HCT116 (cell line): ENCODE data around the gene LDB2. TPM values are rescaled to one million over a fixed set of nuclear protein-coding genes. Genes with fewer than 3 reads are reported as not detected.

ENCODE experiments used
- ATAC-seq: fragments of 200-7000 bp; cut with Tn5 transposase; 2 replicates; pipeline ENCODE4 v1.9.1; 2020; ENCODE audit warnings: mild to moderate bottlenecking, moderate library complexity
- BruUV-seq: library from RNA; stranded (reverse); fragments of 400-500 nt; replicated peaks from 2 replicates; lab custom pipeline; 2021; lab: Mats Ljungman, UMichigan
- CTCF ChIA-PET: fragments of 300-600 bp; sonication (Branson Sonifier 250); formaldehyde crosslinking; loops from one replicate; lab custom pipeline; 2021; ENCODE audit warnings: antibody characterized with exemption; lab: Charles Lee
- POLR2A ChIA-PET: fragments of 300-600, 350-600 bp; sonication (Branson Sonifier 250); formaldehyde crosslinking; loops from one replicate; lab custom pipeline; 2021; ENCODE audit warnings: antibody characterized with exemption; lab: Charles Lee
- RAD21 ChIA-PET, 2 experiments: fragments of 300-600 bp; sonication (Branson Sonifier 250); formaldehyde crosslinking; loops; one replicate each; lab custom pipeline; 2023; ENCODE audit warnings: low total read pairs in 2 of 2; ENCODE audit not compliant: uncharacterized antibody in 2 of 2, unreplicated experiment in 2 of 2, low non-redundant PET in 1 of 2; lab: Charles Lee
- DNase-seq: peaks from one replicate; pipeline ENCODE4 v3.0.0-alpha.2; 2010; ENCODE audit warnings: low read depth, low spot score
- H2AFZ ChIP-seq: fragments of 200-600 bp; shearing (Covaris generic), sonication (generic); 2 replicates; pipeline ENCODE4 v1.6.1; 2017; ENCODE audit warnings: low read depth, mixed run types, mixed read lengths, antibody characterized with exemption, low read length; ENCODE audit not compliant: poor library complexity, severe bottlenecking
- H3K27ac ChIP-seq: 2 replicates; pipeline ENCODE4 v1.5.1; 2012; ENCODE audit warnings: low read depth, low read length
- H3K27me3 ChIP-seq: fragments of 200-600 bp; sonication (generic); 2 replicates; pipeline ENCODE4 v1.6.1; 2016; ENCODE audit warnings: mixed run types, low read length, mixed read lengths; ENCODE audit not compliant: insufficient read depth
- H3K36me3 ChIP-seq, 2 experiments: fragments of 200-500 bp in 1 of 2; fragments of 200-600 bp in 1 of 2; sonication (Bioruptor generic) in 1 of 2; sonication (generic) in 1 of 2; 2 replicates each; pipeline versions ENCODE4 v1.5.1 to v1.6.1; 2014 to 2016; ENCODE audit warnings: low read length in 2 of 2, inconsistent platforms in 1 of 2, mixed read lengths in 1 of 2, mixed run types in 1 of 2; ENCODE audit not compliant: insufficient read depth in 2 of 2, control insufficient read depth in 1 of 2
- H3K4me1 ChIP-seq, 2 experiments: fragments of 200-600 bp in 1 of 2; sonication (generic) in 1 of 2; 2 replicates each; pipeline versions ENCODE4 v1.5.1 to v1.6.1; 2012 to 2017; ENCODE audit warnings: low read length in 2 of 2, inconsistent platforms in 1 of 2, mild to moderate bottlenecking in 1 of 2, mixed read lengths in 1 of 2, mixed run types in 1 of 2, moderate library complexity in 1 of 2; ENCODE audit not compliant: insufficient read depth in 2 of 2, control insufficient read depth in 1 of 2
- H3K4me2 ChIP-seq: fragments of 200-600 bp; sonication (generic); 2 replicates; pipeline ENCODE4 v1.6.1; 2017; ENCODE audit warnings: mixed run types, low read length, mixed read lengths
- H3K4me3 ChIP-seq, 2 experiments: fragments of 200-600 bp in 1 of 2; sonication (generic) in 1 of 2; replicated peaks in 1 of 2; 2 replicates each; pipeline ENCODE4 v1.5.1; 2011 to 2016; ENCODE audit warnings: low read length in 2 of 2, control low read depth in 1 of 2, low read depth in 1 of 2, mild to moderate bottlenecking in 1 of 2, mixed read lengths in 1 of 2, mixed run types in 1 of 2
- H3K79me2 ChIP-seq: fragments of 200-600 bp; sonication (generic); 2 replicates; pipeline ENCODE4 v1.6.1; 2017; ENCODE audit warnings: mild to moderate bottlenecking, mixed run types, low read length, moderate library complexity, mixed read lengths; ENCODE audit not compliant: insufficient read depth
- H3K9ac ChIP-seq: fragments of 200-600 bp; sonication (generic); 2 replicates; pipeline ENCODE4 v1.6.1; 2016; ENCODE audit warnings: low read length, mixed read lengths
- H3K9me2 ChIP-seq: fragments of 200-600 bp; sonication (generic), shearing (Covaris generic); 2 replicates; pipeline ENCODE4 v1.6.1; 2017; ENCODE audit warnings: mixed run types, mild to moderate bottlenecking, moderate library complexity; ENCODE audit not compliant: insufficient read depth
- H3K9me3 ChIP-seq, 2 experiments: fragments of 200-500 bp in 1 of 2; fragments of 200-600 bp in 1 of 2; sonication (Bioruptor generic) in 1 of 2; sonication (generic) in 1 of 2; 2 replicates each; pipeline ENCODE4 v1.6.1; 2014 to 2017; ENCODE audit warnings: low read length in 2 of 2, mixed read lengths in 2 of 2, inconsistent platforms in 1 of 2, low read depth in 1 of 2, mild to moderate bottlenecking in 1 of 2, mixed run types in 1 of 2, moderate library complexity in 1 of 2; ENCODE audit not compliant: control insufficient read depth in 1 of 2, insufficient read depth in 1 of 2
- H4K20me1 ChIP-seq: fragments of 200-600 bp; sonication (generic), shearing (Covaris generic); 2 replicates; pipeline ENCODE4 v1.6.1; 2017; ENCODE audit warnings: mixed run types, mild to moderate bottlenecking, moderate library complexity; ENCODE audit not compliant: insufficient read depth
- CBX3 ChIP-seq: IDR thresholded peaks from 2 replicates; pipeline ENCODE4 v1.6.1; 2012; ENCODE audit warnings: low read depth
- CEBPB ChIP-seq: IDR thresholded peaks from 2 replicates; pipeline ENCODE4 v1.6.1; 2012; ENCODE audit warnings: low read depth
- CTCF ChIP-seq, 3 experiments: fragments of 200-600 bp in 1 of 3; sonication (generic) in 1 of 3; IDR thresholded peaks in 2 of 3; conservative IDR thresholded peaks in 1 of 3; 2 replicates each; pipeline ENCODE4 v1.5.1; 2012 to 2017; ENCODE audit warnings: low read depth in 2 of 3, low read length in 2 of 3, antibody characterized with exemption in 1 of 3, borderline replicate concordance in 1 of 3, control low read depth in 1 of 3, mild to moderate bottlenecking in 1 of 3, mixed read lengths in 1 of 3, mixed run types in 1 of 3, moderate library complexity in 1 of 3; ENCODE audit not compliant: insufficient read depth in 1 of 3
- ELF1 ChIP-seq: IDR thresholded peaks from 2 replicates; pipeline ENCODE4 v1.6.1; 2012; ENCODE audit warnings: low read depth, borderline replicate concordance
- JUND ChIP-seq: IDR thresholded peaks from 2 replicates; pipeline ENCODE4 v1.6.1; 2012
- MAX ChIP-seq: IDR thresholded peaks from 2 replicates; pipeline ENCODE4 v1.6.1; 2012
- POLR2A ChIP-seq: IDR thresholded peaks from 2 replicates; pipeline ENCODE4 v1.7.0; 2011; ENCODE audit warnings: borderline replicate concordance; ENCODE audit not compliant: insufficient read depth, insufficient read length; ENCODE audit errors: extremely low read depth
- REST ChIP-seq: IDR thresholded peaks from 2 replicates; pipeline ENCODE4 v1.6.1; 2012; ENCODE audit warnings: low read depth
- SIN3A ChIP-seq: IDR thresholded peaks from 2 replicates; pipeline ENCODE4 v1.6.1; 2012; ENCODE audit warnings: low read depth
- TCF7L2 ChIP-seq: IDR thresholded peaks from 2 replicates; pipeline ENCODE4 v1.7.0; 2011; ENCODE audit warnings: borderline replicate concordance, inconsistent platforms; ENCODE audit not compliant: insufficient read depth, insufficient read length; ENCODE audit errors: extremely low read depth
- YY1 ChIP-seq: IDR thresholded peaks from 2 replicates; pipeline ENCODE4 v1.6.1; 2011; ENCODE audit warnings: low read length, low read depth, moderate library complexity, mild to moderate bottlenecking; ENCODE audit not compliant: insufficient replicate concordance; ENCODE audit errors: extremely low read depth
- ZBTB33 ChIP-seq: IDR thresholded peaks from 2 replicates; pipeline ENCODE4 v1.6.1; 2011; ENCODE audit warnings: mild to moderate bottlenecking, low read length, moderate library complexity; ENCODE audit not compliant: insufficient replicate concordance; ENCODE audit errors: extremely low read depth
- ZNF274 ChIP-seq: fragments of 200-500 bp; sonication (Bioruptor generic); IDR thresholded peaks from 2 replicates; pipeline ENCODE4 v1.6.1; 2014; ENCODE audit warnings: mild to moderate bottlenecking, low read depth, low read length, inconsistent platforms
- intact Hi-C: fragments of 100-400 bp; cut with micrococcal nuclease; formaldehyde crosslinking; loops from 2 replicates; pipeline ENCODE4 v1.10.0; 2022
- total RNA-seq: library from RNA; stranded (reverse); gene quantifications from one replicate; pipeline ENCODE4 v1.2.1, GENCODE V29; 2021; ENCODE audit not compliant: unreplicated experiment

LDB2 gene
- total RNA-seq, 1 experiment from 2014 or later, result 0.12 TPM

- no peak for TF ChIP-seq JUND
- TF ChIP-seq TCF7L2, result no peak
- no peak for TF ChIP-seq CBX3
- TF ChIP-seq POLR2A, result no peak
- no peak for TF ChIP-seq MAX
- no peak for TF ChIP-seq SIN3A
- no peak for TF ChIP-seq REST
- TF ChIP-seq YY1, result no peak
- no peak for TF ChIP-seq CEBPB
- no peak for TF ChIP-seq CTCF (IDR thresholded peaks at IDR 0.05 in 2 of 3, conservative IDR thresholded peaks at IDR 0.05 in 1 of 3; ENCODE audit: borderline replicate concordance in 1 of 3, insufficient read depth in 1 of 3, low read depth in 2 of 3, low read length in 2 of 3)
- no peak for TF ChIP-seq ZNF274
- no peak for TF ChIP-seq ZBTB33
- TF ChIP-seq ELF1, result no peak
- Histone ChIP-seq H3K4me1 (no peaks in the 10 kb centered on the region), H3K9me3 (no peaks in the 10 kb centered on the region), H3K27me3 (no peaks in the 10 kb centered on the region), H3K9ac (no peak overlapping the region), H3K79me2 (no peaks in the 10 kb centered on the region), H3K36me3 (no peaks in the 10 kb centered on the region), H3K4me3 (no peak overlapping the region), H4K20me1 (no peaks in the 10 kb centered on the region), H3K4me2 (no peak overlapping the region), H2AFZ (no peak overlapping the region), H3K9me2 (no peaks in the 10 kb centered on the region), H3K27ac (no peak overlapping the region)
- DNase-seq, result no peak
- ChIA-PET POLR2A (no interaction called here), CTCF (no interaction called here), RAD21 (no interaction called here)
- ATAC-seq, result no peak
- no TSS peak for BruUV-seq
- intact Hi-C loops, result no loop called here
Observed at GRCh38 chr4:16802044-16802443, 96.4 kb downstream of the LDB2 start.
